ENCODE data around the gene LRRC25. TPM values are rescaled to one million over a fixed set of nuclear protein-coding genes. Genes with fewer than 3 reads are reported as not detected.

Gene LRRC25
- total RNA-seq, 1 experiment from 2014 or later: not detected

DNA sequence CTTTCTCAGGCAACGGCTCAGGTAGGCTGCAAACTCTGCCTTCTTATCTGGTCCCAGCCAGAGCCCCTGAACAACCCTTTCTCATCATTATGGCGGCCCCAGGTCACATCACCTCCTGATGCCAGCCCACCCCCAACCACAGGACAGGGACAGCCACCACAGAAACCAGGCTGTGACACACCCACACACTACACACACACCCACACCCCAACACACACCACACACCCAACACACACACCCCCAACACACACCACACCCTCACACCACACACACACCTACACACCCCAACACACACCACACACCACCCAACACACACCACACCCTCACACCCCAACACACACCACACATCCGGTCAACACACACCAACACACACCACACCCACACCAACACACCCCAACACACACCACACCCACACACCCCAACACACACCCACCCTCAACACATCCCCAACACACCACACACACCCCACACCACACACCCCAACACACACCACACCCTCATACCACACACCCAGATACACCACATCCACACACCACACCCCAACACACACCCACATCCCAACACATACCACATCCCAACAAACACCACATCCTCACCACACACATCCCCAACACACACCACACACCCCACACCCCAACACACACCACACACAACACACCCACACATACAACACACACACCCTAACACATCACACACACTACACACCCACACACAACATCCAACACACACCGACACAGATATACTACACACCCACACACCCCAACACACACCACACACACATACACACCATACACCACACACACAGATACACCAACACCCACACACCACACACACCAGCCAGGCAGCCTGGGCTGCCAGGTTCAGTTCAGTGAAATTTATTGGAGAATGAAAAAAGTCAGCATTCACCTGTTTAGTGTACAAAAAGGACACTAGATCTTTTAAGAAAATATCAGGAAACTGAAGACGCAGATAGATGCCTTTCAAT lies 44.7 kb upstream of the LRRC25 start:
- 0 out of 2 replicates have a peak, but pooled peaks cover 2% of the 10 kb centered on the region for H3K36me3 ChIP-seq (ENCODE audit: control insufficient read depth, insufficient read depth, low read length)
- intact Hi-C loops (cut with micrococcal nuclease; ENCODE audit: unreplicated experiment): no loop called here
- peak overlapping the region; percentile 2 for H3K4me3 Mint-ChIP-seq (ENCODE audit: unreplicated experiment)
- POLR2A ChIA-PET: no interaction called here
- TF ChIP-seq, protein P1, sequence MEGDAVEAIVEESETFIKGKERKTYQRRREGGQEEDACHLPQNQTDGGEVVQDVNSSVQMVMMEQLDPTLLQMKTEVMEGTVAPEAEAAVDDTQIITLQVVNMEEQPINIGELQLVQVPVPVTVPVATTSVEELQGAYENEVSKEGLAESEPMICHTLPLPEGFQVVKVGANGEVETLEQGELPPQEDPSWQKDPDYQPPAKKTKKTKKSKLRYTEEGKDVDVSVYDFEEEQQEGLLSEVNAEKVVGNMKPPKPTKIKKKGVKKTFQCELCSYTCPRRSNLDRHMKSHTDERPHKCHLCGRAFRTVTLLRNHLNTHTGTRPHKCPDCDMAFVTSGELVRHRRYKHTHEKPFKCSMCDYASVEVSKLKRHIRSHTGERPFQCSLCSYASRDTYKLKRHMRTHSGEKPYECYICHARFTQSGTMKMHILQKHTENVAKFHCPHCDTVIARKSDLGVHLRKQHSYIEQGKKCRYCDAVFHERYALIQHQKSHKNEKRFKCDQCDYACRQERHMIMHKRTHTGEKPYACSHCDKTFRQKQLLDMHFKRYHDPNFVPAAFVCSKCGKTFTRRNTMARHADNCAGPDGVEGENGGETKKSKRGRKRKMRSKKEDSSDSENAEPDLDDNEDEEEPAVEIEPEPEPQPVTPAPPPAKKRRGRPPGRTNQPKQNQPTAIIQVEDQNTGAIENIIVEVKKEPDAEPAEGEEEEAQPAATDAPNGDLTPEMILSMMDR (IDR thresholded peaks at IDR 0.05; ENCODE audit: insufficient read depth in 1 of 2, low read depth in 1 of 2, low read length in 1 of 2, severe bottlenecking in 1 of 2, unreplicated experiment in 1 of 2): no peak
- no TSS peak for BruUV-seq (replicated peaks)
- no peaks in the 10 kb centered on the region for H3K27me3 ChIP-seq (replicated peaks; ENCODE audit: control insufficient read depth, insufficient read depth, low read length)
- peaks cover 10% of the 10 kb centered on the region for H3K9me3 Mint-ChIP-seq (ENCODE audit: unreplicated experiment)
- H3K4me1 ChIP-seq: peaks cover 23% of the 10 kb centered on the region
- H3K9me3 ChIP-seq: no peaks in the 10 kb centered on the region
- CTCF ChIA-PET: no interaction called here
- DNase-seq: peak in 1 of 2 experiments; percentile 57
- H3K36me3 Mint-ChIP-seq (ENCODE audit: insufficient read depth, unreplicated experiment): peaks cover 55% of the 10 kb centered on the region
- H3K4me1 Mint-ChIP-seq (ENCODE audit: low read depth, unreplicated experiment): peaks cover 26% of the 10 kb centered on the region
- peak overlapping the region; percentile 29 for H3K27ac Mint-ChIP-seq (ENCODE audit: unreplicated experiment)
- no peaks in the 10 kb centered on the region for H3K27me3 Mint-ChIP-seq (ENCODE audit: insufficient read depth, unreplicated experiment)
- no peak overlapping the region for H3K4me3 ChIP-seq (ENCODE audit: low read depth, low read length)

- TF ChIP-seq, protein P1 (IDR thresholded peaks at IDR 0.05; ENCODE audit: insufficient read depth in 1 of 2, low read depth in 1 of 2, low read length in 1 of 2, severe bottlenecking in 1 of 2, unreplicated experiment in 1 of 2): no peak
- H3K4me3 ChIP-seq (ENCODE audit: low read depth, low read length): no peak overlapping the region
- peaks cover 14% of the 10 kb centered on the region for H3K4me1 ChIP-seq
- no peaks in the 10 kb centered on the region for H3K27me3 ChIP-seq (replicated peaks; ENCODE audit: control insufficient read depth, insufficient read depth, low read length)
- no peaks in the 10 kb centered on the region for H3K9me3 ChIP-seq
- Mint-ChIP-seq H3K27me3 (ENCODE audit: insufficient read depth, unreplicated experiment) (no peaks in the 10 kb centered on the region), H3K4me1 (ENCODE audit: low read depth, unreplicated experiment) (peaks cover 17% of the 10 kb centered on the region), H3K9me3 (ENCODE audit: unreplicated experiment) (peaks cover 10% of the 10 kb centered on the region), H3K4me3 (ENCODE audit: unreplicated experiment) (no peak overlapping the region), H3K27ac (ENCODE audit: unreplicated experiment) (no peak overlapping the region), H3K36me3 (ENCODE audit: insufficient read depth, unreplicated experiment) (peaks cover 53% of the 10 kb centered on the region)
- 0 out of 2 replicates have a peak, but pooled peaks cover 2% of the 10 kb centered on the region for H3K36me3 ChIP-seq (ENCODE audit: control insufficient read depth, insufficient read depth, low read length)
- DNase-seq: no peak
- ChIA-PET CTCF (interaction anchor here (1.5 kb wide), 1 partner anchor 21 kb away, joined by 19 read pairs; no protein-coding TSS in a partner anchor), POLR2A (no interaction called here)
- no TSS peak for BruUV-seq (replicated peaks)
- intact Hi-C loops (cut with micrococcal nuclease; ENCODE audit: unreplicated experiment): no loop called here
Measured at GRCh38 chr19:18440936-18441803, 43.7 kb upstream of the LRRC25 start.

DNA sequence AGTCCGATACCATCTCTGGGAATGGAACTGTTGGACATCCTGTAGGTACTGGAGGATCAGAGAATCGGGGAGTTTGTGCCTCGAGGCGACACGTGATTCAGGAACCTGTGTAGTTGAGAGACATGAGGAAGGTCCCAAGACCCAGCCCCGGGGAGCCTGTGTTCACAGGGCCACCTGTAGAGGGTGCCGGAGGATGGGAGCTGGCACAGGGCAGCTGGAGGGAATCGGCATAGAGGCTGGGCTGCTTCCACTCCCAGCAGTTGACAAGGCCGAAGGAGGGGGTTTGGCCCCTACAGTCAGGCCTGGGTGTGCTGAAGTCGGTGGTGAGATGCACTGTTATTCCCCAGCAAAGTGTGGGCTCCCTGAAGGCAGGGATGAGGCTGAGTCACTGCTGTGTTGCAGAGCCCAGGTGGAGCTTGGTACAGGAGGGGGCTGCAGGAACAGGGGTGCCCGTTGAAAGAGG lies 43.0 kb upstream of the LRRC25 start:
- TF ChIP-seq, protein P1 (IDR thresholded peaks at IDR 0.05; ENCODE audit: insufficient read depth in 1 of 2, low read depth in 1 of 2, low read length in 1 of 2, severe bottlenecking in 1 of 2, unreplicated experiment in 1 of 2): peak in 1 of 2 experiments; percentile 20
- Mint-ChIP-seq H3K27ac (ENCODE audit: unreplicated experiment) (no peak overlapping the region), H3K36me3 (ENCODE audit: insufficient read depth, unreplicated experiment) (peaks cover 49% of the 10 kb centered on the region), H3K9me3 (ENCODE audit: unreplicated experiment) (peaks cover 10% of the 10 kb centered on the region), H3K27me3 (ENCODE audit: insufficient read depth, unreplicated experiment) (no peaks in the 10 kb centered on the region), H3K4me3 (ENCODE audit: unreplicated experiment) (no peak overlapping the region), H3K4me1 (ENCODE audit: low read depth, unreplicated experiment) (peaks cover 16% of the 10 kb centered on the region)
- Histone ChIP-seq H3K4me3 (ENCODE audit: low read depth, low read length) (no peak overlapping the region), H3K36me3 (ENCODE audit: control insufficient read depth, insufficient read depth, low read length) (0 out of 2 replicates have a peak, but pooled peaks cover 2% of the 10 kb centered on the region), H3K9me3 (no peaks in the 10 kb centered on the region), H3K27me3 (replicated peaks; ENCODE audit: control insufficient read depth, insufficient read depth, low read length) (no peaks in the 10 kb centered on the region), H3K4me1 (peaks cover 10% of the 10 kb centered on the region)
- ChIA-PET CTCF (interaction anchor here (1.5 kb wide), 1 partner anchor 22 kb away, joined by 19 read pairs; no protein-coding TSS in a partner anchor), POLR2A (no interaction called here)
- intact Hi-C loops (cut with micrococcal nuclease; ENCODE audit: unreplicated experiment): no loop called here
- peak in 1 of 2 experiments; percentile 47 for DNase-seq
- BruUV-seq (replicated peaks): no TSS peak

Data from Caco-2 (cell line).